Neural cell (in vitro differentiated cells): ENCODE measurements around the gene RAI2. TPM values are rescaled to one million over a fixed set of nuclear protein-coding genes. Genes with fewer than 3 reads are reported as not detected.
A peak's percentile ranks its signal among the peaks of the same experiment; 100 is the strongest.
"Not testable (repeated sequence)": the region's sequence is repeated elsewhere in the genome, so short reads cannot be mapped to it uniquely, and the experiment has no call there.

Experiments
- H2AFZ ChIP-seq: fragments of 200-600, 300-800 bp; sonication (generic), shearing (Covaris generic); 2 replicates; pipeline ENCODE4 v1.6.0; 2014; ENCODE audit warnings: low read depth, mild to moderate bottlenecking, antibody characterized with exemption, low read length, moderate library complexity
- H3F3A ChIP-seq: fragments of 200-600 bp; shearing (Covaris generic); 2 replicates; pipeline ENCODE4 v1.6.1; 2016; ENCODE audit warnings: mild to moderate bottlenecking, moderate library complexity, mixed read lengths, antibody characterized with exemption, low read length; ENCODE audit not compliant: insufficient read depth, poor library complexity, severe bottlenecking
- H3K27ac ChIP-seq: fragments of 200-600, 300-800 bp; sonication (generic), shearing (Covaris generic); 2 replicates; pipeline ENCODE4 v1.5.1; 2014; ENCODE audit warnings: mild to moderate bottlenecking, low read length, moderate library complexity
- H3K27me3 ChIP-seq: fragments of 300-800, 200-600 bp; sonication (generic), shearing (Covaris generic); 2 replicates; pipeline ENCODE4 v1.6.0; 2014; ENCODE audit warnings: mild to moderate bottlenecking, low read depth, low read length, moderate library complexity; ENCODE audit not compliant: insufficient read depth
- H3K36me3 ChIP-seq: fragments of 300-800, 200-600 bp; sonication (generic), shearing (Covaris generic); 2 replicates; pipeline ENCODE4 v1.5.1; 2014; ENCODE audit warnings: mild to moderate bottlenecking, antibody characterized with exemption, low read length, moderate library complexity; ENCODE audit not compliant: insufficient read depth
- H3K4me2 ChIP-seq: fragments of 300-800, 200-600 bp; sonication (generic), shearing (Covaris generic); 2 replicates; pipeline ENCODE4 v1.6.0; 2014; ENCODE audit warnings: mild to moderate bottlenecking, low read length
- H3K4me3 ChIP-seq: fragments of 300-800, 200-600 bp; sonication (generic), shearing (Covaris generic); 2 replicates; pipeline ENCODE4 v1.5.1; 2014; ENCODE audit warnings: mild to moderate bottlenecking, low read length, moderate library complexity
- H3K79me2 ChIP-seq: fragments of 200-600 bp; shearing (Covaris generic); replicated peaks from 2 replicates; pipeline ENCODE4 v1.6.0; 2014; ENCODE audit warnings: mild to moderate bottlenecking, low read length, moderate library complexity; ENCODE audit not compliant: insufficient read depth
- H3K9ac ChIP-seq: fragments of 300-800, 200-600 bp; sonication (generic), shearing (Covaris generic); 2 replicates; pipeline ENCODE4 v1.6.1; 2016; ENCODE audit warnings: mild to moderate bottlenecking, low read length, mixed read lengths
- H3K9me2 ChIP-seq: fragments of 200-600 bp; shearing (Covaris generic); 2 replicates; pipeline ENCODE4 v1.6.1; 2016; ENCODE audit warnings: mild to moderate bottlenecking, low read length, mixed read lengths; ENCODE audit not compliant: insufficient read depth
- H3K9me3 ChIP-seq: fragments of 200-600, 300-800 bp; sonication (generic), shearing (Covaris generic); 2 replicates; pipeline ENCODE4 v1.6.1; 2016; ENCODE audit warnings: mild to moderate bottlenecking, mixed run types, low read length, moderate library complexity, mixed read lengths
- H4K20me1 ChIP-seq: fragments of 200-600 bp; shearing (Covaris generic); 2 replicates; pipeline ENCODE4 v1.6.1; 2016; ENCODE audit warnings: mild to moderate bottlenecking, mixed run types; ENCODE audit not compliant: insufficient read depth
- CTCF ChIP-seq: fragments of 450-650 bp; IDR thresholded peaks from 2 replicates; pipeline ENCODE4 v1.5.1; 2014; ENCODE audit warnings: antibody characterized with exemption, mild to moderate bottlenecking, moderate library complexity; ENCODE audit not compliant: poor library complexity, severe bottlenecking
- EZH2 ChIP-seq: fragments of 200-600, 300-800 bp; shearing (Covaris generic), sonication (generic); IDR thresholded peaks from 2 replicates; pipeline ENCODE4 v1.6.1; 2014; ENCODE audit warnings: antibody characterized with exemption, low read length, borderline replicate concordance, mild to moderate bottlenecking; ENCODE audit not compliant: insufficient read depth, poor library complexity, severe bottlenecking
- POLR2AphosphoS5 ChIP-seq: IDR thresholded peaks from 2 replicates; pipeline ENCODE4 v1.6.1; 2012
- RAD21 ChIP-seq: fragments of 450-650 bp; conservative IDR thresholded peaks from 2 replicates; pipeline ENCODE4 v1.6.1; 2014; ENCODE audit warnings: antibody characterized with exemption, mild to moderate bottlenecking, moderate library complexity
- REST ChIP-seq: IDR thresholded peaks from 2 replicates; pipeline ENCODE4 v1.6.1; 2012; ENCODE audit warnings: borderline replicate concordance
- SMC3 ChIP-seq: fragments of 450-650 bp; conservative IDR thresholded peaks from 2 replicates; pipeline ENCODE4 v1.6.1; 2014; ENCODE audit warnings: antibody characterized with exemption, mild to moderate bottlenecking, moderate library complexity; ENCODE audit not compliant: poor library complexity
- polyA plus RNA-seq: library from polyadenylated mRNA; depleted of rRNA; stranded (reverse); fragments of >200 nt; gene quantifications from 2 replicates; pipeline ENCODE4 v1.2.3, GENCODE V29; 2014

RAI2 gene
- polyA plus RNA-seq, 1 donor from 2014 or later, result 4.8 TPM

GRCh38 chrX:17788956-17789562 lies 72.0 kb downstream of the RAI2 start (continued):
- TF ChIP-seq REST, result no peak
- TF ChIP-seq POLR2AphosphoS5, result no peak

DNA sequence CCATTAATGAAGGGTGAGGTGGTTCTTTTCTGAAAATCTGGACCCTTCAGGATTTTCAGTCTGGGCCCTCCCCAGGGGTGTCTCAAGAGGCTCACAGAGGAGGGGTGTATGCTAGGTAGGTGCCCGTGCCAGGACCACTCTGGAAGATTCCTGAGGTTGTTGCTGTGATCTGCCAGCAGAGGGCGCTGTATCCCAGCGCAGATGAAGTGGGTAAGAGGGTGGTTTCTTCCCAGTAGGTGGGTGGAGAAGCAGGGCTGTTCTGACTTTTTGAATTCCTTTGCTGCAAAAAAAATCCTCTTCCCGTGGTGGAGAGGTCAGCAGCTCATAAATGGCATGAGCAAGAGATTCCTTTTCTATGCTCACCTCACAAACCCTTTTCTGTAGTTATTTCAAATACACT lies 72.7 kb downstream of the RAI2 start:
- no peak overlapping the region for H3K9ac ChIP-seq
- no peak overlapping the region for H3K4me3 ChIP-seq
- TF ChIP-seq CTCF (peak; percentile 55), SMC3 (peak; percentile 64), RAD21 (peak; percentile 60), REST (no peak), POLR2AphosphoS5 (no peak)
- no peaks in the 10 kb centered on the region for H3K79me2 ChIP-seq
- H3K36me3 ChIP-seq, result no peaks in the 10 kb centered on the region
- no peaks in the 10 kb centered on the region for H3K27me3 ChIP-seq
- no peak overlapping the region for H3K27ac ChIP-seq
- H2AFZ ChIP-seq, result no peak overlapping the region
- H3K9me3 ChIP-seq, result no peaks in the 10 kb centered on the region
- no peaks in the 10 kb centered on the region for H3K9me2 ChIP-seq
- H4K20me1 ChIP-seq, result no peaks in the 10 kb centered on the region
- H3F3A ChIP-seq, result no peaks in the 10 kb centered on the region
- H3K4me2 ChIP-seq, result no peak overlapping the region

- H3K4me3 ChIP-seq, result no peak overlapping the region
- H3K4me2 ChIP-seq, result no peak overlapping the region
- no peak overlapping the region for H2AFZ ChIP-seq
- no peaks in the 10 kb centered on the region for H3K79me2 ChIP-seq
- H3K9me3 ChIP-seq, result no peaks in the 10 kb centered on the region
- H3F3A ChIP-seq, result no peaks in the 10 kb centered on the region
- H3K9me2 ChIP-seq, result no peaks in the 10 kb centered on the region
- no peak overlapping the region for H3K9ac ChIP-seq
- no peak overlapping the region for H3K27ac ChIP-seq
- TF ChIP-seq EZH2, result no peak
- H3K27me3 ChIP-seq, result no peaks in the 10 kb centered on the region
- H3K36me3 ChIP-seq, result no peaks in the 10 kb centered on the region
- no peaks in the 10 kb centered on the region for H4K20me1 ChIP-seq
These were observed 73.5 kb downstream of the RAI2 start for GRCh38 chrX:17787557-17787956.

- H3K9me3 ChIP-seq, H3K27ac ChIP-seq, H3K4me3 ChIP-seq, H3K4me2 ChIP-seq, H3K9me2 ChIP-seq, H3K79me2 ChIP-seq, H3F3A ChIP-seq, H4K20me1 ChIP-seq, H3K27me3 ChIP-seq, H3K9ac ChIP-seq, H3K36me3 ChIP-seq, H2AFZ ChIP-seq: not testable (repeated sequence)
These were observed 74.3 kb downstream of the RAI2 start for GRCh38 chrX:17786554-17787347.
